Activated T-cell treated with anti-CD3 and anti-CD28 coated beads for 4 hours (primary cell): ENCODE measurements around the gene PLS1.

Experiments used
- DNase-seq: peaks from one replicate; pipeline ENCODE4 v3.0.0-alpha.2; 2020

PLS1 gene

GRCh38 chr3:142644502-142644901 lies 48.3 kb downstream of the PLS1 start:
- no peak for DNase-seq

- no peak for DNase-seq
These were observed 49.1 kb downstream of the PLS1 start for GRCh38 chr3:142645236-142645793.

GRCh38 chr3:142646020-142646785 lies 50.0 kb downstream of the PLS1 start:
- no peak for DNase-seq

- no peak for DNase-seq
These were observed 51.7 kb downstream of the PLS1 start for GRCh38 chr3:142647856-142648255.

DNA sequence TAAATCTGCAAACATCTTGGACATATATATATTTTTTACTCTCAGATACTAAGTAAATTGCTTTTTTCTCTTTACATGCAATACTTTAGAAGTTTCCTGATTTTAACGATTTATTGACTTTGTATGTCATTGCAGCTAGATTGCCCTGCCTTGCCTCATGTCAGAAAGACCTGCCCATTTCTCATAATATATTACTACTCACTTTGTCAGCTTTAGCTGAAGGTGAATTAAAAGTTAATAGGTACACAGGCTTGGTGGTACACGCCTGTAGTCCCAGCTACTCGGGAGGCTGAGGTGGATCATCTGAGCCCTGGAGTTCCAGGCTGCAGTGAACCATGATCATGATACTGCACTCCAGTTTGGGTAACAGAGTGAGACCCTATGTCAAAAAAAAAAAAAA lies 52.8 kb downstream of the PLS1 start:
- no peak for DNase-seq

- DNase-seq: no peak
These were observed 54.0 kb downstream of the PLS1 start for GRCh38 chr3:142650001-142650693.

DNA sequence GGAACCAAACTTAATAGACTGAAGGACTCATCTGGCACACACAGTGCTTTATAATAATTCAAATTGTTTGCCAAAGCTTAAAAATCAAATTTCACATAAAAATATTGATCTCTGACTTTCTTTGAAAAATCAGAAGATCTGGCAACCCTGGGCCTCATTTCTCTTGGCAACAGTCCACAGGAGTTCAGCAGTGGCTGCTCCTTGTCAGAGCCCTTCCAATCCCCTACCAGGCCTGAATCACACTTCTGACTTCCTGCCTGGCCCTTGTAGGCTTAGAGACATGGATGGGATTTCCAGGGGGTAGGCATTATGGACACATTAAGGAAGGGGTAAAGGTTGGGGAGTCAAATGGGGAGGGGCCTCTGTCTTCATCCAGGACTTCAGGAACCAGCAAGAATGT lies 55.5 kb downstream of the PLS1 start:
- no peak for DNase-seq

GRCh38 chr3:142652826-142653292 lies 56.7 kb downstream of the PLS1 start:
- no peak for DNase-seq

DNA sequence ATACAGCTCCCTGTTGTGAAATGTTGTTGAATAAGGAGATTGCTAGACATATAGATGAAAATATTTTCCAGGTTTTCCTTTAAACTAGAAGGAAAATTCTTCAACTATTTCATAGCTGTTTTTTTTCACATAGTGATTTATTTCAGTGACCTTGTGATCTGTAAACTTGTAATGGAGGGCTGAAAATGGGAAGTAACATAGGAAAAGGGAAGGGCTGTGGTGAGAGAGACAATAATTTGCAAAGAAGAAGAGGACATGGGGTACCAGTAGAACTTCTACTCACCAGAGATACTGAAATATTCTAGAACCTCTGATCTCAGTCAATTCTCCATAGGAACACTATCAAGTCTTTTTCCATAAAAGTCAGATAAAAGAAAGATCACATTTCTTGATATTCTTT lies 60.4 kb downstream of the PLS1 start:
- DNase-seq: no peak

DNA sequence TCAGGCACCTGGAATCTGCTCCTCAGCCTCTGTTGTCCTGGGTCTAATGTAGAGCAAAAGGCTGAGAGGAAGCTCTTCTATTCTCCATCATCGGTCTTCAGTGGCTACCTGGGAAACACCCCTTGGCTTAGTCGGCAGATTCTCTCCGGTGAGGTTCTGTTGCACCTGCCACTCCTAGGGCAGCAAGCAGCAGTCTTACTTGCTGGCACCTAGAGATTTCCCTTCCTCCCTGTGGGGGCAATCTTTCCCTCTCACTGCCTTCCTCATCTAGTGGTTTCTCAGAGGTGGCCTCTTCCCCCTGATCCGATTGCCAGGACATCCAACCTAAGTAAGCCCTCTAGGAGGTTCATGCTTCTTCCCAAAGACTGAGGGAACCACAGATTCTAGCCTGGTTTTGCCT lies 60.8 kb downstream of the PLS1 start:
- no peak for DNase-seq

DNA sequence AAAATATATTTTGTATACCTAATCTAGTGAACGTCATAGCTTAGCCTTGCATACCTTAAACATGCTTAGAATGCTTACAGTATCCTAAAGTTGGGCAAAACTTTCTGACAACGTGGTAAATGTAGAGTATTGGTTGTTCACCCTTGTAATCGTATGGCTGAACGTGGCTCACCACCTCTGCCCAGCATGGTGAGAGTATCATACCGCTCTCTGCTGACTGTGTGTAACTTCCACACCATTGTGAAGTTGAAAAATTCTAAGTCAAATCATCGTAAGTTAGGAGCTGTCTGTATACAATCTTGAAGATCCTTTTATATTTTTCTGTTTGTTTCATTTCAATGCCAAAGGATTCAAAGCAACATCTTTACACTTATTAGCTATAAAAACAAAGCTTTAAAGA lies 64.2 kb downstream of the PLS1 start:
- no peak for DNase-seq

GRCh38 chr3:142660893-142661292 lies 64.7 kb downstream of the PLS1 start:
- no peak for DNase-seq

GRCh38 chr3:142663865-142664264 lies 67.7 kb downstream of the PLS1 start:
- DNase-seq: no peak

- DNase-seq: no peak
These were observed 68.1 kb downstream of the PLS1 start for GRCh38 chr3:142664311-142664710.

GRCh38 chr3:142664819-142665218 lies 68.6 kb downstream of the PLS1 start:
- DNase-seq: no peak

GRCh38 chr3:142670120-142670519 lies 73.9 kb downstream of the PLS1 start:
- DNase-seq: no peak

DNA sequence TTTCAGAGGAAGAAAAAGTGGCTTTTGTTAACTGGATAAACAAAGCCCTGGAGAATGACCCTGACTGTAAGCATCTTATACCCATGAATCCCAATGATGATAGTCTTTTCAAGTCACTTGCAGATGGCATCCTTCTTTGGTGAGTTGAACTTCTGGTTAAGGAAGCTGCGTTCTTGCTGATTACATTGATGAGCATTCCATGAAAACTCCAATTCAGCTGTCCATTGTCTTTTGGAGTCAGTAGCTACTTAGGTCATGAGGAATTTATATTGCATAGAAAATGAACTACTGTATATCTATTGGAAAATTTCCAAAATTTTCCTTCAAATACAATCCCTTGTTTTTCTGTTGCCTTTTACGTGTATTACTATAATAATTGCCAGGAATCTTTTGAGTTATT lies 80.0 kb downstream of the PLS1 start:
- DNase-seq: no peak

- no peak for DNase-seq
These were observed 84.5 kb downstream of the PLS1 start for GRCh38 chr3:142680710-142681109.

DNA sequence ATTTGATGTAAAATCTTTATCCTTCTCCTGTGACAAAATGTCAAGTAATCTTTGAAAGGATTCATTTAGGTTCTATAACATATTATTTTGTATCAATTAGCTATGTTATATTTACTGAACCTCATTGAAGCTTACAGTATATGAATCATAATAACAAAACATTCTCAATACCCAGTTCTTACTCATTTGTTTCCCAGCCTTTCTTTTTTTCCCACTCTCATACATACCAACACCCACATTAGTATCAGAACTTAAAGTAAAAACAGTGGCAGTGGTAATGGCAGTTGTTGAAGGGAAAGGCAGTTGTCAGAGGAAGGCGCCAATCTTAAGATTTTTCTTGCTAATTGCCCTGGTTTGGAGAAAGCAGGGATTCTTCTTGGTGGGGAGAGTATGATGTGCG lies 94.4 kb downstream of the PLS1 start:
- no peak for DNase-seq

- DNase-seq: no peak
These were observed 95.3 kb downstream of the PLS1 start for GRCh38 chr3:142691527-142691926.

DNA sequence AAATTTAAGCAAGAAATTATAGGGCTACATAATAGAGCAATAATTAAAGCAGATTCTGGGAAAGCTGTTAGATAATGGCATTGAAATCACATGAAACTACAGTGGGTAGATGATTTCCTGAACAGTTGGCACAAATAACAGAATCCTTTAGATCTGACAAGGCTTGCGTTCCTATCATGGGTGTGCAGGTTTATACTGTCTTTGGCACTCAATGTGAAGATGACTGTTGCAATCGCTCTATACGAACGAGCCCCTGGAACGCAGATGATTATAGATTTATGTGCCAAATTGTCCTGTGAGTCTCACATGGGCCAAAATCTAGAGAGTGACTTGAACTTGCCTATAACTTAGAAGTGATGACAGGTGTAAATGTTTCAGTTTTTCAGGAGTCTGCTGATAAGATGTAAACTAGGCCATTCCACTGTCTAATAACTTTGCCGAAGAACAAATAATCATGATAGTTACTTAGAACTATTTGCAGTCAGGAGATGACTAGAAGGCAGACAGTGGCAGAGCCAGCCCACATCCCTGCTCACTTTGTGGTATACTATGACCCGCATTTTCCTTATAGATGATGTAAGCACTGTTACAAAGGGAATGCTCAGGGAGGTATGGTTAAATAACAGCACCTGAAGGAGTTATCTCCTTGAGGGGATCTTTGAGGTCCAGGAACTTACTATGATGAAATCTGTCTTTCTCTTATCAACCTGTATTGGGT lies 97.1 kb downstream of the PLS1 start:
- DNase-seq: no peak

DNA sequence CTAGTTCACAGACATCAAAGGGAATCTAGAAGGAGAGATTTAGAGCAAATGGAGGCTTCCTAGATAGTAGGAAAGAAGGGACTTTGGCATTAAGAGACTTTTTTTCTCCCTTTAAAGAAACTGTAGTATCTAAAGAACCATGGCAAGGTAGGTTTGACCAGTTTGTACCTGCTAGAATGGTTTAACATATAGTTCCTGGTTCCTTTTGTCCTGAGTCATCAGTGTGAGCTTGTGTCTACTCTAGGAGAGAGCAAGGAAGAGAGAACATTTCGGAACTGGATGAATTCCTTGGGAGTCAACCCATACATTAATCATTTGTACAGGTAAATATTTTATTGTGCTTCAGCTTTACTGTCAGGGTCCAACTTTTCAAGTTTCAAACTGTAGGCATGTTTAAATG lies 98.0 kb downstream of the PLS1 start:
- no peak for DNase-seq

- DNase-seq: no peak
These were observed 109.0 kb downstream of the PLS1 start for GRCh38 chr3:142705198-142705597.
